ENCODE measurements around the gene ERI3.
A peak's percentile ranks its signal among the peaks of the same experiment; 100 is the strongest.
"Not testable (repeated sequence)": the region's sequence is repeated elsewhere in the genome, so short reads cannot be mapped to it uniquely, and the experiment has no call there.

Gene ERI3

GRCh38 chr1:44229435-44230167 lies 125.5 kb downstream of the ERI3 start:
- no peak for DNase-seq

- no peak for DNase-seq
Observed at GRCh38 chr1:44228218-44228617, 126.8 kb downstream of the ERI3 start.

GRCh38 chr1:44227211-44227610 lies 127.8 kb downstream of the ERI3 start:
- no peak for DNase-seq

GRCh38 chr1:44225761-44226160 lies 129.3 kb downstream of the ERI3 start:
- no peak for DNase-seq

GRCh38 chr1:44223187-44223610 lies 131.9 kb downstream of the ERI3 start:
- DNase-seq = no peak

GRCh38 chr1:44222397-44223186 lies 132.5 kb downstream of the ERI3 start:
- no peak for DNase-seq

- no peak for DNase-seq
Observed at GRCh38 chr1:44221769-44222168, 133.3 kb downstream of the ERI3 start.

GRCh38 chr1:44220755-44221154 lies 134.3 kb downstream of the ERI3 start:
- DNase-seq = no peak

- DNase-seq = no peak
Observed at GRCh38 chr1:44220001-44220751, 134.9 kb downstream of the ERI3 start.

- DNase-seq = no peak
Observed at GRCh38 chr1:44219301-44219626, 135.8 kb downstream of the ERI3 start.

GRCh38 chr1:44218503-44219300 lies 136.4 kb downstream of the ERI3 start:
- no peak for DNase-seq

- peak; percentile 61 for DNase-seq
Observed at GRCh38 chr1:44217809-44218410, 137.1 kb downstream of the ERI3 start.

GRCh38 chr1:44213222-44214112 lies 141.6 kb downstream of the ERI3 start, which contains the start of gene DMAP1:
Gene DMAP1, plus strand, starts transcription at chr1:44213471. Its CDS starts 283 bp downstream, at chr1:44213754.
- DNase-seq = peak; percentile 85

- DNase-seq = no peak
Observed at GRCh38 chr1:44212355-44213221, 142.5 kb downstream of the ERI3 start.

- DNase-seq = no peak
Observed at GRCh38 chr1:44210595-44210994, 144.5 kb downstream of the ERI3 start.

GRCh38 chr1:44208226-44208625 lies 146.8 kb downstream of the ERI3 start:
- DNase-seq = no peak

GRCh38 chr1:44206545-44206944 lies 148.5 kb downstream of the ERI3 start:
- not testable (repeated sequence) for DNase-seq

- DNase-seq = no peak
Observed at GRCh38 chr1:44200336-44200735, 154.7 kb downstream of the ERI3 start.

GRCh38 chr1:44174630-44175029 lies 180.4 kb downstream of the ERI3 start:
- no peak for DNase-seq
